HCT116 (cell line): ENCODE results near the gene ARID4A. TPM values are rescaled to one million over a fixed set of nuclear protein-coding genes. Genes with fewer than 3 reads are reported as not detected.

ENCODE experiments used
- ATAC-seq: fragments of 200-7000 bp; cut with Tn5 transposase; 2 replicates; pipeline ENCODE4 v1.9.1; 2020; ENCODE audit warnings: mild to moderate bottlenecking, moderate library complexity
- BruUV-seq: library from RNA; stranded (reverse); fragments of 400-500 nt; replicated peaks from 2 replicates; lab custom pipeline; 2021; lab: Mats Ljungman, UMichigan
- CTCF ChIA-PET: fragments of 300-600 bp; sonication (Branson Sonifier 250); formaldehyde crosslinking; loops from one replicate; lab custom pipeline; 2021; ENCODE audit warnings: antibody characterized with exemption; lab: Charles Lee
- POLR2A ChIA-PET: fragments of 300-600, 350-600 bp; sonication (Branson Sonifier 250); formaldehyde crosslinking; loops from one replicate; lab custom pipeline; 2021; ENCODE audit warnings: antibody characterized with exemption; lab: Charles Lee
- RAD21 ChIA-PET, 2 experiments: fragments of 300-600 bp; sonication (Branson Sonifier 250); formaldehyde crosslinking; loops; one replicate each; lab custom pipeline; 2023; ENCODE audit warnings: low total read pairs in 2 of 2; ENCODE audit not compliant: uncharacterized antibody in 2 of 2, unreplicated experiment in 2 of 2, low non-redundant PET in 1 of 2; lab: Charles Lee
- DNase-seq: peaks from one replicate; pipeline ENCODE4 v3.0.0-alpha.2; 2010; ENCODE audit warnings: low read depth, low spot score
- H2AFZ ChIP-seq: fragments of 200-600 bp; shearing (Covaris generic), sonication (generic); 2 replicates; pipeline ENCODE4 v1.6.1; 2017; ENCODE audit warnings: low read depth, mixed run types, mixed read lengths, antibody characterized with exemption, low read length; ENCODE audit not compliant: poor library complexity, severe bottlenecking
- H3K27ac ChIP-seq: 2 replicates; pipeline ENCODE4 v1.5.1; 2012; ENCODE audit warnings: low read depth, low read length
- H3K27me3 ChIP-seq: fragments of 200-600 bp; sonication (generic); 2 replicates; pipeline ENCODE4 v1.6.1; 2016; ENCODE audit warnings: mixed run types, low read length, mixed read lengths; ENCODE audit not compliant: insufficient read depth
- H3K36me3 ChIP-seq, 2 experiments: fragments of 200-500 bp in 1 of 2; fragments of 200-600 bp in 1 of 2; sonication (Bioruptor generic) in 1 of 2; sonication (generic) in 1 of 2; 2 replicates each; pipeline versions ENCODE4 v1.5.1 to v1.6.1; 2014 to 2016; ENCODE audit warnings: low read length in 2 of 2, inconsistent platforms in 1 of 2, mixed read lengths in 1 of 2, mixed run types in 1 of 2; ENCODE audit not compliant: insufficient read depth in 2 of 2, control insufficient read depth in 1 of 2
- H3K4me1 ChIP-seq, 2 experiments: fragments of 200-600 bp in 1 of 2; sonication (generic) in 1 of 2; 2 replicates each; pipeline versions ENCODE4 v1.5.1 to v1.6.1; 2012 to 2017; ENCODE audit warnings: low read length in 2 of 2, inconsistent platforms in 1 of 2, mild to moderate bottlenecking in 1 of 2, mixed read lengths in 1 of 2, mixed run types in 1 of 2, moderate library complexity in 1 of 2; ENCODE audit not compliant: insufficient read depth in 2 of 2, control insufficient read depth in 1 of 2
- H3K4me2 ChIP-seq: fragments of 200-600 bp; sonication (generic); 2 replicates; pipeline ENCODE4 v1.6.1; 2017; ENCODE audit warnings: mixed run types, low read length, mixed read lengths
- H3K4me3 ChIP-seq, 2 experiments: fragments of 200-600 bp in 1 of 2; sonication (generic) in 1 of 2; replicated peaks in 1 of 2; 2 replicates each; pipeline ENCODE4 v1.5.1; 2011 to 2016; ENCODE audit warnings: low read length in 2 of 2, control low read depth in 1 of 2, low read depth in 1 of 2, mild to moderate bottlenecking in 1 of 2, mixed read lengths in 1 of 2, mixed run types in 1 of 2
- H3K79me2 ChIP-seq: fragments of 200-600 bp; sonication (generic); 2 replicates; pipeline ENCODE4 v1.6.1; 2017; ENCODE audit warnings: mild to moderate bottlenecking, mixed run types, low read length, moderate library complexity, mixed read lengths; ENCODE audit not compliant: insufficient read depth
- H3K9ac ChIP-seq: fragments of 200-600 bp; sonication (generic); 2 replicates; pipeline ENCODE4 v1.6.1; 2016; ENCODE audit warnings: low read length, mixed read lengths
- H3K9me2 ChIP-seq: fragments of 200-600 bp; sonication (generic), shearing (Covaris generic); 2 replicates; pipeline ENCODE4 v1.6.1; 2017; ENCODE audit warnings: mixed run types, mild to moderate bottlenecking, moderate library complexity; ENCODE audit not compliant: insufficient read depth
- H3K9me3 ChIP-seq, 2 experiments: fragments of 200-500 bp in 1 of 2; fragments of 200-600 bp in 1 of 2; sonication (Bioruptor generic) in 1 of 2; sonication (generic) in 1 of 2; 2 replicates each; pipeline ENCODE4 v1.6.1; 2014 to 2017; ENCODE audit warnings: low read length in 2 of 2, mixed read lengths in 2 of 2, inconsistent platforms in 1 of 2, low read depth in 1 of 2, mild to moderate bottlenecking in 1 of 2, mixed run types in 1 of 2, moderate library complexity in 1 of 2; ENCODE audit not compliant: control insufficient read depth in 1 of 2, insufficient read depth in 1 of 2
- H4K20me1 ChIP-seq: fragments of 200-600 bp; sonication (generic), shearing (Covaris generic); 2 replicates; pipeline ENCODE4 v1.6.1; 2017; ENCODE audit warnings: mixed run types, mild to moderate bottlenecking, moderate library complexity; ENCODE audit not compliant: insufficient read depth
- ATF3 ChIP-seq: IDR thresholded peaks from 2 replicates; pipeline ENCODE4 v1.6.1; 2012
- CBX3 ChIP-seq: IDR thresholded peaks from 2 replicates; pipeline ENCODE4 v1.6.1; 2012; ENCODE audit warnings: low read depth
- CEBPB ChIP-seq: IDR thresholded peaks from 2 replicates; pipeline ENCODE4 v1.6.1; 2012; ENCODE audit warnings: low read depth
- ELF1 ChIP-seq: IDR thresholded peaks from 2 replicates; pipeline ENCODE4 v1.6.1; 2012; ENCODE audit warnings: low read depth, borderline replicate concordance
- EZH2 ChIP-seq: fragments of 200-600 bp; sonication (generic); IDR thresholded peaks from 2 replicates; pipeline ENCODE4 v1.6.1; 2017; ENCODE audit warnings: antibody characterized with exemption, mixed run types
- EZH2phosphoT487 ChIP-seq: fragments of 200-600 bp; IDR thresholded peaks from 2 replicates; pipeline ENCODE4 v1.6.1; 2018; ENCODE audit warnings: antibody characterized with exemption, borderline replicate concordance
- FOSL1 ChIP-seq: IDR thresholded peaks from 2 replicates; pipeline ENCODE4 v1.6.1; 2012; ENCODE audit warnings: low read depth
- JUND ChIP-seq: IDR thresholded peaks from 2 replicates; pipeline ENCODE4 v1.6.1; 2012
- MAX ChIP-seq: IDR thresholded peaks from 2 replicates; pipeline ENCODE4 v1.6.1; 2012
- POLR2A ChIP-seq: IDR thresholded peaks from 2 replicates; pipeline ENCODE4 v1.7.0; 2011; ENCODE audit warnings: borderline replicate concordance; ENCODE audit not compliant: insufficient read depth, insufficient read length; ENCODE audit errors: extremely low read depth
- RAD21 ChIP-seq: IDR thresholded peaks from 2 replicates; pipeline ENCODE4 v1.6.1; 2012; ENCODE audit warnings: low read depth, mild to moderate bottlenecking
- SIN3A ChIP-seq: IDR thresholded peaks from 2 replicates; pipeline ENCODE4 v1.6.1; 2012; ENCODE audit warnings: low read depth
- SP1 ChIP-seq: IDR thresholded peaks from 2 replicates; pipeline ENCODE4 v1.6.1; 2012; ENCODE audit warnings: low read depth
- SRF ChIP-seq: IDR thresholded peaks from 2 replicates; pipeline ENCODE4 v1.6.1; 2012; ENCODE audit warnings: low read depth
- TCF7L2 ChIP-seq: IDR thresholded peaks from 2 replicates; pipeline ENCODE4 v1.7.0; 2011; ENCODE audit warnings: borderline replicate concordance, inconsistent platforms; ENCODE audit not compliant: insufficient read depth, insufficient read length; ENCODE audit errors: extremely low read depth
- ZFX ChIP-seq: fragments of 450-650 bp; IDR thresholded peaks from 2 replicates; pipeline ENCODE4 v1.6.1; 2017
- intact Hi-C: fragments of 100-400 bp; cut with micrococcal nuclease; formaldehyde crosslinking; loops from 2 replicates; pipeline ENCODE4 v1.10.0; 2022
- total RNA-seq: library from RNA; stranded (reverse); gene quantifications from one replicate; pipeline ENCODE4 v1.2.1, GENCODE V29; 2021; ENCODE audit not compliant: unreplicated experiment

Gene ARID4A
- total RNA-seq, 1 experiment from 2014 or later, result 13.9 TPM

DNA sequence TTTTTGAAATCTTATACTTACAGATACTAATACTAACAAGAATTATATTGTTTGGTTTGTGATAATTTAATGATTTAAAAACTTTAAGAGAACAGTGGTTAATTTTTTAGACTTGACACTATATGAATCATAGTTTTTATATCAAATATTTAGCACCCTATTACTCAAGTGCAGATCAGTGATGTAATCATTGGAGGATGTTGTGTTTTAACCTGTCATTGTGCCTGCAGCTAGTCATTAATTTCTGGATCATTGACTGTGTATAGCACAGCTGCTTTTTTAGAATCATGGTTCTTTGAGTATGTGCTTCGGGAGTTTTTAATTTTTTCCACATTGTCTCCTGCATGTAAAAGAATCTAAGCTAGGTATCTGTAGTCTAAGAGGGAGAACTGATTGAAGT, 17.3 kb downstream of the ARID4A start:
- no peaks in the 10 kb centered on the region for H3K9me2 ChIP-seq
- no peaks in the 10 kb centered on the region for H3K9me3 ChIP-seq
- H2AFZ ChIP-seq, result no peak overlapping the region
- H3K4me2 ChIP-seq, result no peak overlapping the region
- no peak overlapping the region for H3K4me3 ChIP-seq
- ATAC-seq (no peak), DNase-seq (no peak)
- POLR2A ChIA-PET, result no interaction called here
- no TSS peak for BruUV-seq
- H3K9ac ChIP-seq, result no peak overlapping the region
- 0 out of 4 replicates have a peak, but pooled peaks cover 0 to 3% of the 10 kb centered on the region in 2 experiments for H3K36me3 ChIP-seq
- intact Hi-C loops, result no loop called here
- no peaks in the 10 kb centered on the region for H3K4me1 ChIP-seq
- no peaks in the 10 kb centered on the region for H4K20me1 ChIP-seq
- CTCF ChIA-PET, result no interaction called here
- H3K27me3 ChIP-seq, result no peaks in the 10 kb centered on the region
- H3K79me2 ChIP-seq, result no peaks in the 10 kb centered on the region
- TF ChIP-seq ATF3, result no peak
- no peak for TF ChIP-seq RAD21
- no peak for TF ChIP-seq SRF
- no peak for TF ChIP-seq MAX
- TF ChIP-seq ELF1, result no peak
- TF ChIP-seq EZH2phosphoT487, result no peak
- no peak for TF ChIP-seq CBX3
- no peak for TF ChIP-seq JUND
- no peak for TF ChIP-seq CEBPB
- TF ChIP-seq SIN3A, result no peak
- TF ChIP-seq SP1, result no peak
- no peak for TF ChIP-seq FOSL1
- RAD21 ChIA-PET, result no interaction called here
- no peak overlapping the region for H3K27ac ChIP-seq

GRCh38 chr14:58327019-58327418, 28.7 kb downstream of the ARID4A start:
- H3K9ac ChIP-seq, result no peak overlapping the region
- no peak overlapping the region for H3K4me2 ChIP-seq
- H3K36me3 ChIP-seq, result peaks cover 0 to 18% of the 10 kb centered on the region in 2 experiments; a peak in 2 of 4 replicates
- TF ChIP-seq EZH2, result no peak
- no peak for TF ChIP-seq POLR2A
- TF ChIP-seq TCF7L2, result no peak
- TF ChIP-seq ELF1, result no peak
- TF ChIP-seq ZFX, result no peak
- TF ChIP-seq RAD21, result no peak
- TF ChIP-seq JUND, result no peak
- TF ChIP-seq CBX3, result no peak
- no peaks in the 10 kb centered on the region for H3K9me2 ChIP-seq
- ChIA-PET RAD21 (no interaction called here), CTCF (no interaction called here), POLR2A (interaction anchor here (0.6 kb wide), 1 partner anchor 84 kb away, joined by 5 read pairs; no protein-coding TSS in a partner anchor)
- no TSS peak for BruUV-seq
- H3K27ac ChIP-seq, result no peak overlapping the region
- peaks cover 0 to 6% of the 10 kb centered on the region in 2 experiments; a peak in 2 of 4 replicates for H3K4me1 ChIP-seq
- no peaks in the 10 kb centered on the region for H3K27me3 ChIP-seq
- no peak overlapping the region for H3K4me3 ChIP-seq
- no peaks in the 10 kb centered on the region for H3K79me2 ChIP-seq
- ATAC-seq (no peak), DNase-seq (no peak)
- H4K20me1 ChIP-seq, result no peaks in the 10 kb centered on the region
- H3K9me3 ChIP-seq, result no peaks in the 10 kb centered on the region
- intact Hi-C loops, result no loop called here
- no peak overlapping the region for H2AFZ ChIP-seq
